HG03196 (cell line): ENCODE data around the gene PHF21A.

Experiments used
- ATAC-seq: cut with Tn5 transposase; IDR thresholded peaks from one replicate; pipeline ENCODE4 v1.9.1; 2021; ENCODE audit not compliant: unreplicated experiment

Gene PHF21A

DNA sequence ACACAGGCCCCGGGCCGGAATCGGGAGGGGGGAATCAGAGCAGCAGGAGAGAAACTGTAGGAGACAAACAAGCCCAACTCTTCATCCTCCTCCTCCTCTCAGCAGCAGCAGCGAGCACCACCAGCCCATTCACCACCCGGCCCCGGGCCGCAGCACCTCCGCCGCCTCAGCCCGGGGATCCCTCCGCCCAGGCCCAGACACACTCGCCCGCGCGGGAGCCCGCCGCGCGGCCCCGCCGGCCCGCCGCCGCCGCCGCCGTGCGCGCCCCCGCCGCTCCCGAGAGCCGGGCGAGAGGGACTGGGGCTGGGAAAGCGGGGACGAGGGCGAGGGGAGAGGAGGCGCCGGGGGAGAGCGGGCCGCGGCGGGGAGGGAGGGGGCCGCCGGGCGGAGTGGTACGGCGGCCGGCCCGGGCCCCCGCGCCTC lies at the start of gene PHF21A:
Gene PHF21A, minus strand, starts transcription at position 154 of the 423 bp plus-strand sequence. CDS start 37,235 bp downstream, outside the sequence.
- peak; percentile 50 for ATAC-seq

DNA sequence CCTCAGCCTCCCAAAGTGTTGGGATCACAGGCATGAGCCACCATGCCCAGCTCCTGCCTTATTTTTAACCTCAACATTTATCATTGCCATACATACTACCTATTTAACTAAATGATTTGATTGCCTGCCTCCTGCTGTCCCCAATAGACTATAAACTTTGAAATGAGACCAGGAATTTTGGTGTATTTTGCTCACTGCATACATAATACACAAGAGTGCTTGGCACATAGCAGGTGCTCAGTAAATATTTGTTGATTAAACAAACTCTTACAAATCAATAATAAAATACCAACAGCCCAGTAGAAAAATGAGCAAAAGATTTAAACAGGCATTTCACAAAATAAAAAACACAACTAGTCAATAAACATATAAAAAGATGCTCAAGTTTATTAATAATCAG lies 49.5 kb upstream of the PHF21A start:
- ATAC-seq: no peak

DNA sequence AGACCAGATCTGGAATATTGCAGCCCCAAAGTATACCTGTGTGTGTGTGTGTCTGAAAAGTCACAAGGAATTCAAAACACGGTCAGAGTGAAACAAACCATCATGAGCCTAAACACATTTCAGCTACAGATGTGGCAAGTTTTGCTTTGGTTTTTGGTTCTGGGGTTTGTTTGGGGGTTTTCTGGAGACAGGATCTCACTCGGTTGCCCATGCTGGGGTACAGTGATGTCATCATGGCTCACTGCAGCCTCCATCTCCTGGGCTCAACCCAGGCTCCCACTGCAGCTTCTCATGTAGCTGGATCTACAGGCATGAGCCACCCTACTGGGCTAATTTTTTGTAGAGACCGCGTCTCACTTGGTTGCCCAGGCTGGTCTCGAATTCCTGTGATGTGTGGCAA lies 41.4 kb upstream of the PHF21A start:
- ATAC-seq: no peak

- ATAC-seq: no peak
Measured at GRCh38 chr11:46161201-46161600, 39.9 kb upstream of the PHF21A start.

- no peak for ATAC-seq
Measured at GRCh38 chr11:46160100-46160499, 38.8 kb upstream of the PHF21A start.

DNA sequence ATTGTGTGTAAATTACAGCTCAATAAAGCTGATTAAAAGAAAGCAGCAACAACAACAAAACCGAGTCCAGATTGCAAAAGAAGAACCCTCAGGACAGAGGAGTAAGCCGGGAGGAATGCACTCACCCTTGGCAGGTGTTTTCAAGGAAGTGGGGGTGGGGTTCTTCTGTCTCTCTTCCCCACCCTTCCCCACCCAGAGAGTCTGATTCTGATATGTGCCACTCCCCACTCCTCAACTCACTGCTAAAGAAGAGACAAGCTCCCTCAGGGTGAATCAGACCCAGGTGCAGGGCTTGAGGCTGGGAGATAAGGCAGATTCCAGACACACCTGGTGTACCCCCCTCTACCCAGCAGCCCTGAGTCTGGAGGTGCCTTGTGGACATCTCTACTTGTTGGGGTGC lies 38.4 kb upstream of the PHF21A start:
- no peak for ATAC-seq

DNA sequence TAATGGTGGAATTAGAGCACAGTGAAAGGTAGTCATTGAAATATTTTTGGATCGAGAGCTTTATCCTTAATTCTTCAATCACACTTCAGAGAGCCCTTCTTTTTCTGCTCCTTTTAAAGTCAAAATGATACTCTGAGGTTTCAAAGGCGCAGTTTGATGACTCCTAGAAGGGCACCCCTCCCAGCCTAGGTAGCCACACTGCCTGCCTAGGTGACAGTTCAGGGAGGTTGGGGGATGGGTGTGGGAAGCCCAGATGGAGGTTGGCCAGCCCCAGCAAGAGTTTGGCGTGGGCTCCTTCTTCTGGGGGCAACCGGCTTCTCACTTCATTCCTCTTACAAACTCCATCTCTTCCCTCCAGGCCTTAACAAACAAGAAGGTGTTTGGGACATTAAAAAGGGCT lies 28.6 kb upstream of the PHF21A start:
- ATAC-seq: no peak

- no peak for ATAC-seq
Measured at GRCh38 chr11:46149342-46149741, 28.1 kb upstream of the PHF21A start.

- no peak for ATAC-seq
Measured at GRCh38 chr11:46144741-46145140, 23.5 kb upstream of the PHF21A start.

DNA sequence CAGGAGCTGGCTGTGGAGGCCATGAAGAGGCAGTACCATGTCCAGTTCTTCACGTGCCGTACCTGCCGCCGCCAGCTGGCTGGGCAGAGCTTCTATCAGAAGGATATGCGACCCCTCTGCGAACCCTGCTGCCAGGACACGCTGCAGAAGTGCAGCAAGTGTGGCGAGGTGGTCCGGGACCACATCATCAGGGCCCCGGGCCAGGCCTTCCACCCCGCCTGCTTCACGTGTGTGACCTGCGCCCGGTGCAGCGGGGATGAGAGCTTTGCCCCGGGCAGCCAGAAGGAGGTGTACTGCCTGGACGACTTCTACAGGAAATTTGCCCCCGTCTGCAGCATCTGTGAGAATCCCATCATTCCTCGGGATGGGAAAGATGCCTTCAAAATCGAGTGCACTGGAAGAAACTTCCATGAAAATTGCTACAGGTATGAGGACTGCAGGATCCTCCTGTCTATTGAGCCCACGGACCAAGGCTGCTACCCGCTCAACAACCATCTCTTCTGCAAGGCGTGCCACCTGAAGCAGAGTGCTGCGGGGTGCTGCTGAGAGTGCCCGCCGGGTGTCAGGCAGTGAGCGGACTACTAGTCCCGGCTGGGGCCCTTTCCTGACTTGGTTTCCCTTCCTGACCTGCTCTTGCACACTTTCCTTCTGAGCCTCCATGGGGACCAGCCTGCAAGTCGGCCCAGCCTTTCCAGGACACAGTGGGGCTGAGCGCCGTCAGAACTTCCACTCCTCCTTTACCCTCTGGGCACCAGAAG lies 22.0 kb upstream of the PHF21A start:
- ATAC-seq: no peak

GRCh38 chr11:46142561-46142960 lies 21.3 kb upstream of the PHF21A start:
- ATAC-seq: no peak

- no peak for ATAC-seq
Measured at GRCh38 chr11:46141597-46141996, 20.3 kb upstream of the PHF21A start.

- ATAC-seq: no peak
Measured at GRCh38 chr11:46134540-46134939, 13.3 kb upstream of the PHF21A start.

GRCh38 chr11:46134061-46134460 lies 12.8 kb upstream of the PHF21A start:
- ATAC-seq: no peak

- no peak for ATAC-seq
Measured at GRCh38 chr11:46133119-46133518, 11.9 kb upstream of the PHF21A start.

DNA sequence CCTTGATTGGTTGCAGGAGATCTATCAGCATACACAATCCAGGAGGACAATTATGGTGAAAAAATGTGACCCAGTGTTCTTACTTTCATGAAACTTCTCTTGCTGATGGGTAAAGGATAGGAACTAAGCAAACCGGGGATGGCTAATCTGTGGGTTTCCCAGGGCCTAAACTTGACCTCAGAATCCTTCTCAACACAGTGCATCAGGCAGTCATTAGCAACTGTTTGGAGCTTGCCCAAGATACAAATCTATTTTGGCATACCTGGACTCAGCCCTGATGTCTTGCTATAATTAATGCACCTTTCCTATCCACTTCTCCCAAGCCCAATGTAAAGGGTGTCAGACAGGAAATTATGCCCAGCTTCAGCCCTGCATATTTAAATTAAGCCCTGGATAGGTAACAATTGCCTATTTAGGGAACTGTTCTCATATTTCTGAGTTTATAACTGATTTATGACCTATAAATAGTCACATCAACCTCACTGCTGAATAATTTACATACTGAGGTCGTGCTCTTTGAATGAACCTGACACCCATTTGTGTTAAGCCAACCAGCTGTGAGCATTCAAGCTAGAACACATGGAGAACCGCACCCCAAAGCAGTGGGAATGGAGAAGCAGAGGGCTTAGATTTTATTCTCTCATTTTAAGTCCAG lies 9.2 kb upstream of the PHF21A start:
- no peak for ATAC-seq

DNA sequence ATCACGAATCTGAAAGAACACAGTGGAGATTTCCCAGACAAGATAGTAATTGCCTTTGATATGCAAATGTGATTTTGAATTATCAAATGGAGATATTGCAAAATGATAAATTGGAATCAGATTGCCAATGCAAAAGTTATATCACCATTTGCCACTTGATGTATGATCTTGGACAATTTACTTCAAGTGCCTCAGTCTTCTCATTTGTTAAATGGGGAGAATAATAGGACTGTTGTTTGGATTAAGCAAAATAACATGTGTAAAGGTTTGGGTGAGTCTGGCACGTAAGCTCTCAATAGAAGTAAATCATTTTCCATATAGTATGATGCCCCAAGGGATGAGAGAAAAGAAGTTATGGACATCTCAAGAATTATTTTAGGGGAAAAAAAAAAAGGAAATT lies 7.9 kb upstream of the PHF21A start:
- no peak for ATAC-seq

- peak; percentile 69 for ATAC-seq
Measured at GRCh38 chr11:46127150-46127638, 5.9 kb upstream of the PHF21A start.

DNA sequence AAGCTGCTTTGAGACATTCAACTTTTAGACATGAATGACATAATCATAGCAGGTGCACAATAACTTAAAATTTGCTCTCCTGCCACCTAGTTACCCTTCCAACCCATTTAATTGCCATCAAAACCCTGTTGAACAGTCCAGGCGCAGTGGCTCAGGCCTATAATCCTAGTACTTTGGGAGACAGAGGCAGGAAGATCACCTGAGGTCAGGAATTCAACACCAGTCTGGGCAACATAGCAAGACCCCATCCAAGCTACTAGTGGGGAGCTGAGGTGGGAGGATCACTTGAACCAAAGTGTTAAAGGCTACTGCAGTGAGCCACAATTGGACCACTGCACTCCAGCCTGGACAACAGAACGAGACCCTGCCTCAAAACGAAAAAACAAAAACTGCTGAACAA lies 4.0 kb upstream of the PHF21A start:
- ATAC-seq: no peak

- ATAC-seq: no peak
Measured at GRCh38 chr11:46122945-46123715, 1.9 kb upstream of the PHF21A start.

GRCh38 chr11:46121724-46122477 lies 647 bp upstream of the PHF21A start:
- peak; percentile 39 for ATAC-seq
